Endodermal cell (in vitro differentiated cells): ENCODE measurements around the gene AAK1. TPM values are rescaled to one million over a fixed set of nuclear protein-coding genes. Genes with fewer than 3 reads are reported as not detected.

Experiments
- DNase-seq: peaks from one replicate; pipeline ENCODE4 v3.0.0-alpha.2; 2017
- H3K27ac ChIP-seq: 2 replicates; pipeline ENCODE4 v1.5.1; 2013; ENCODE audit warnings: mild to moderate bottlenecking, low read depth, low read length, moderate library complexity
- H3K27me3 ChIP-seq: 2 replicates; pipeline ENCODE4 v1.6.1; 2013; ENCODE audit warnings: mild to moderate bottlenecking, low read length, moderate library complexity; ENCODE audit not compliant: insufficient read depth, control insufficient read depth, poor library complexity, severe bottlenecking
- H3K36me3 ChIP-seq: 2 replicates; pipeline ENCODE4 v1.7.0; 2013; ENCODE audit warnings: mild to moderate bottlenecking, low read length, moderate library complexity; ENCODE audit not compliant: control insufficient read depth, insufficient read depth
- H3K4me1 ChIP-seq: one replicate; pipeline ENCODE4 v1.7.0; 2013; ENCODE audit warnings: low read length; ENCODE audit not compliant: control insufficient read depth, insufficient read depth
- H3K4me3 ChIP-seq: 2 replicates; pipeline ENCODE4 v1.5.1; 2013; ENCODE audit warnings: mild to moderate bottlenecking, low read length, moderate library complexity
- H3K9ac ChIP-seq: 2 replicates; pipeline ENCODE4 v1.6.1; 2013; ENCODE audit warnings: mild to moderate bottlenecking, low read length, moderate library complexity; ENCODE audit not compliant: poor library complexity, severe bottlenecking; ENCODE audit errors: extremely low read depth
- H3K9me3 ChIP-seq: 2 replicates; pipeline ENCODE4 v1.6.1; 2013; ENCODE audit warnings: mild to moderate bottlenecking, low read length, moderate library complexity; ENCODE audit not compliant: control insufficient read depth
- H3K27ac Mint-ChIP-seq: 2 replicates; pipeline ENCODE4 v1.8.0; 2020; ENCODE audit warnings: mixed read lengths
- H3K27me3 Mint-ChIP-seq: 2 replicates; pipeline ENCODE4 v1.8.0; 2021; ENCODE audit warnings: mild to moderate bottlenecking, mixed read lengths; ENCODE audit not compliant: insufficient read depth
- H3K36me3 Mint-ChIP-seq: 2 replicates; pipeline ENCODE4 v1.8.0; 2020; ENCODE audit warnings: low read depth, mixed read lengths
- H3K4me1 Mint-ChIP-seq: 2 replicates; pipeline ENCODE4 v1.8.0; 2020; ENCODE audit warnings: mixed read lengths
- H3K4me3 Mint-ChIP-seq: 2 replicates; pipeline ENCODE4 v1.8.0; 2020; ENCODE audit warnings: mild to moderate bottlenecking, moderate library complexity, mixed read lengths
- H3K9me3 Mint-ChIP-seq: 2 replicates; pipeline ENCODE4 v1.8.0; 2020; ENCODE audit warnings: mild to moderate bottlenecking, mixed read lengths
- CTCF ChIP-seq: fragments of 200-600 bp; sonication (generic); conservative IDR thresholded peaks from 2 replicates; pipeline ENCODE4 v1.5.0; 2021; ENCODE audit warnings: antibody characterized with exemption, mild to moderate bottlenecking
- WGBS, 2 experiments: methylation state at CpG; one replicate each; pipeline versions ENCODE4 v1.1.5 to v1.1.7; 2013; ENCODE audit warnings: missing lambda C conversion rate in 2 of 2, mixed read lengths in 1 of 2; ENCODE audit not compliant: insufficient coverage in 1 of 2, insufficient read length in 1 of 2; 5-methylcytosine and 5-hydroxymethylcytosine counted together
- total RNA-seq, 2 donors: library from RNA; stranded (reverse); fragmentation: NEBNext Ultra II Directional in 1 of 2; extraction: Animal tissue kit (Norgen Biotek cat#: 25700) in 1 of 2; gene quantifications; 2 replicates in 1 of 2; 3 replicates in 1 of 2; pipeline ENCODE4 v1.2.1, GENCODE V29; 2021

Gene AAK1
- total RNA-seq, 2 donors from 2014 or later: 29.2 to 34.7 TPM

GRCh38 chr2:69629921-69630608, 13.5 kb downstream of the AAK1 start:
- peaks cover 12% of the 10 kb centered on the region for H3K4me1 Mint-ChIP-seq
- H3K27me3 Mint-ChIP-seq: no peaks in the 10 kb centered on the region
- Histone ChIP-seq H3K36me3 (no peaks in the 10 kb centered on the region), H3K4me1 (no peaks in the 10 kb centered on the region), H3K9ac (no peak overlapping the region), H3K27ac (no peak overlapping the region), H3K9me3 (no peaks in the 10 kb centered on the region), H3K4me3 (no peak overlapping the region), H3K27me3 (no peaks in the 10 kb centered on the region)
- H3K4me3 Mint-ChIP-seq: no peak overlapping the region
- 94 to 96% methylated on average over 4 to 5 of the region's 6 CpGs for WGBS, 2 experiments
- H3K36me3 Mint-ChIP-seq: no peaks in the 10 kb centered on the region
- DNase-seq: no peak
- TF ChIP-seq CTCF: no peak
- no peaks in the 10 kb centered on the region for H3K9me3 Mint-ChIP-seq
- no peak overlapping the region for H3K27ac Mint-ChIP-seq

GRCh38 chr2:69628325-69629021, 15.1 kb downstream of the AAK1 start:
- Mint-ChIP-seq H3K9me3 (no peaks in the 10 kb centered on the region), H3K27ac (no peak overlapping the region), H3K36me3 (peaks cover 2% of the 10 kb centered on the region), H3K27me3 (no peaks in the 10 kb centered on the region), H3K4me1 (peaks cover 12% of the 10 kb centered on the region), H3K4me3 (no peak overlapping the region)
- no peak for TF ChIP-seq CTCF
- no peak overlapping the region for H3K4me3 ChIP-seq
- DNase-seq: no peak
- peaks cover 3% of the 10 kb centered on the region for H3K9me3 ChIP-seq
- no peak overlapping the region for H3K9ac ChIP-seq
- 91 to 97% methylated on average over 3 to 4 of the region's 4 CpGs for WGBS, 2 experiments
- no peaks in the 10 kb centered on the region for H3K36me3 ChIP-seq
- H3K4me1 ChIP-seq: no peaks in the 10 kb centered on the region
- no peaks in the 10 kb centered on the region for H3K27me3 ChIP-seq
- H3K27ac ChIP-seq: no peak overlapping the region

DNA sequence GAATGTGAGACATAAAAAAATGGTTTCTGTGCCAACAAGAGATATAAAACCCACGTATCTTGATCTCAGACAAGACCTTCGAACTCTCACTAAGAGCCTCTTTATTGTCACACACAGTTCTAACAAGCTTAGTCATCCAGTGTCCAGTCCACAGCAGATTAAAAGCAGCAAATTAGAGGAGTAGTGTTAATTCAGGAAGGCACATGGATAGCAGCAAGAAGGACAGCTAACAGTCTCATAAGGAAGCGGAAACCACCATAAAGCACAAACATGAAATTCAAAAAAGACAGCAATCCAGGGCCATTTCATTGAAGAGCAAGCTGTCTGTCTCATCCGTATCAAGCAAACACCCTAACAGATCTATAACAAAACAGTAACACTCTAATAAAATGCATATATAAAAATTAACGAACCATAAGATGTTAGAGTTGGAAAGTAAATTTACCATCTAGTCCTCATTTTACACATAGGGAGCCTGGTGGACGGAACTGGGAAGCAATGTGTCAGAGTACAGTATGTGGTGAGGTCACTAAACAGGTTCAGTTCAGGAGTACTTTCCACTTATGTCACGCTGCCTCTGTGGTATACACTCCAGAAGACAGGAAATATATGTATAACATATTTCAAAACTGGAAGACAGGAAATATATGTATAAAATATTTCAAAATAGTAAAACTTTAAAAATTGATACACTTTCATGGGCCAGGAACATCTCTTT, 18.3 kb downstream of the AAK1 start:
- TF ChIP-seq CTCF: no peak
- Histone ChIP-seq H3K27ac (no peak overlapping the region), H3K9ac (no peak overlapping the region), H3K9me3 (peaks cover 8% of the 10 kb centered on the region), H3K36me3 (no peaks in the 10 kb centered on the region), H3K4me1 (no peaks in the 10 kb centered on the region), H3K4me3 (no peak overlapping the region), H3K27me3 (no peaks in the 10 kb centered on the region)
- H3K4me1 Mint-ChIP-seq: peaks cover 3% of the 10 kb centered on the region
- H3K9me3 Mint-ChIP-seq: peaks cover 10% of the 10 kb centered on the region
- no peak overlapping the region for H3K27ac Mint-ChIP-seq
- DNase-seq: no peak
- WGBS, 2 experiments: 98 to 100% methylated on average over 1 to 6 of the region's 7 CpGs
- H3K4me3 Mint-ChIP-seq: no peak overlapping the region
- H3K36me3 Mint-ChIP-seq: peaks cover 8% of the 10 kb centered on the region
- H3K27me3 Mint-ChIP-seq: no peaks in the 10 kb centered on the region
